Measurements from ENCODE around the gene NEK9.

NEK9 gene

DNA sequence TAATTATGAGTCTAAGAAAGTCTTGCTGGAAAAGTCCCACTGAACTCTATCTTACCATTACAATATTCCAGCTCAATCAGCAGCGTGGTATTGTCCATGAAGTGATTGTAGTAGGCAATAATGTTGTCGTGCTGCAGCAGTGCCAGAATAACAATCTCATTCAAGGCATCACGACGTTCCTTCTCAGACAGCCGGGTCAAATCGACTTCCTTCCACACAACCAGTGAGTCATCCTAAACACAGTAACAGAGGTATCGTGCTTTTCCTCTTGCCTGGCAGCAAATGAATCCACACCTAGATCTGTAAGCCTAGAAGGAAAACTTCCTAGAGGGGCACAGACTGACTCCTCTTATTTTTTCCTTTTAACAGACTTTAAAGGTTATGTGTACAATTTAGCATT is 2.9 kb downstream of the NEK9 start:
- H3K36me3 ChIP-seq (ENCODE audit: control insufficient read depth, insufficient read depth, low read length): no peaks in the 10 kb centered on the region
- H3K9ac ChIP-seq (ENCODE audit: low read length): no peak overlapping the region
- H3K4me3 ChIP-seq (ENCODE audit: low read length): no peak overlapping the region
- no peak overlapping the region for H3K27ac ChIP-seq (ENCODE audit: low read depth, low read length)
- peaks cover 14% of the 10 kb centered on the region for H3K4me1 ChIP-seq (ENCODE audit: control insufficient read depth, insufficient read depth, low read length)
- no peaks in the 10 kb centered on the region for H3K27me3 ChIP-seq (ENCODE audit: control insufficient read depth, insufficient read depth, low read length)

GRCh38 chr14:75121552-75121951 is 5.3 kb downstream of the NEK9 start:
- Histone ChIP-seq H3K4me3 (ENCODE audit: low read length) (no peak overlapping the region), H3K27me3 (ENCODE audit: control insufficient read depth, insufficient read depth, low read length) (no peaks in the 10 kb centered on the region), H3K9ac (ENCODE audit: low read length) (no peak overlapping the region), H3K27ac (ENCODE audit: low read depth, low read length) (no peak overlapping the region), H3K36me3 (ENCODE audit: control insufficient read depth, insufficient read depth, low read length) (peaks cover 7% of the 10 kb centered on the region), H3K4me1 (ENCODE audit: control insufficient read depth, insufficient read depth, low read length) (peaks cover 8% of the 10 kb centered on the region)

GRCh38 chr14:75120541-75121291 is 6.1 kb downstream of the NEK9 start:
- Histone ChIP-seq H3K36me3 (ENCODE audit: control insufficient read depth, insufficient read depth, low read length) (peaks cover 12% of the 10 kb centered on the region), H3K9ac (ENCODE audit: low read length) (no peak overlapping the region), H3K27ac (ENCODE audit: low read depth, low read length) (no peak overlapping the region), H3K4me3 (ENCODE audit: low read length) (no peak overlapping the region), H3K4me1 (ENCODE audit: control insufficient read depth, insufficient read depth, low read length) (peaks cover 3% of the 10 kb centered on the region), H3K27me3 (ENCODE audit: control insufficient read depth, insufficient read depth, low read length) (no peaks in the 10 kb centered on the region)

GRCh38 chr14:75119056-75119455 is 7.8 kb downstream of the NEK9 start:
- Histone ChIP-seq H3K9ac (ENCODE audit: low read length) (no peak overlapping the region), H3K4me3 (ENCODE audit: low read length) (no peak overlapping the region), H3K27ac (ENCODE audit: low read depth, low read length) (no peak overlapping the region), H3K36me3 (ENCODE audit: control insufficient read depth, insufficient read depth, low read length) (peaks cover 14% of the 10 kb centered on the region), H3K27me3 (ENCODE audit: control insufficient read depth, insufficient read depth, low read length) (no peaks in the 10 kb centered on the region), H3K4me1 (ENCODE audit: control insufficient read depth, insufficient read depth, low read length) (no peaks in the 10 kb centered on the region)

DNA sequence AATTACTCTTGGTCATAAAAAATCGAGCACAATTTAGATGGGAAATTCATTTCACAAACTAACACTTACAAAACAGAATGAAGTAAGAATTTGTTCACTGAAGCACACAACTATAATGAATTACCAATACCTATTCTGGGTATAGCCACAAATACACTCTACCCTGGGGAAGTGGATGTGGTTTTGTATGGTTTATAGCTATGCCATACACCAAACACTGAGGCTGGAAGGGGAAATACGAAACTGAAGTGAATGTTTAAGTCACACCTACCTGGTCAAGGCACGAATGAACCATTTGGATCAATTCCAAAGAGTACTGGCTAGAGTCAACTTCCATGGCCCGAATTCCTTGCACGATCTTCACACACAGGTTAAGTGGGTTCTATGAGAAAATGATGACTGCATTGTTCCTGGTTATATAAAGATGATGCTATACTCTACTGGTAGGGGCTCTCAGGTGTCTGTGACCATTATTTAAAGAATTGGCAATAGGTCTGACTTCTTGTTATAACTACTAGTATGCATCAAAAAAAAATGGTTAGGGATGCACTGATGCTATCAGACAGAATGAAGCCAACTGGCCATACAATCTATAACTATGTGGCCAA is 12.8 kb downstream of the NEK9 start:
- H3K27me3 ChIP-seq (ENCODE audit: control insufficient read depth, insufficient read depth, low read length): no peaks in the 10 kb centered on the region
- H3K27ac ChIP-seq (ENCODE audit: low read depth, low read length): no peak overlapping the region
- H3K4me3 ChIP-seq (ENCODE audit: low read length): no peak overlapping the region
- no peaks in the 10 kb centered on the region for H3K4me1 ChIP-seq (ENCODE audit: control insufficient read depth, insufficient read depth, low read length)
- no peak overlapping the region for H3K9ac ChIP-seq (ENCODE audit: low read length)
- H3K36me3 ChIP-seq (ENCODE audit: control insufficient read depth, insufficient read depth, low read length): peaks cover 37% of the 10 kb centered on the region

- no peak overlapping the region for H3K4me3 ChIP-seq (ENCODE audit: low read length)
- peaks cover 38% of the 10 kb centered on the region for H3K36me3 ChIP-seq (ENCODE audit: control insufficient read depth, insufficient read depth, low read length)
- H3K27me3 ChIP-seq (ENCODE audit: control insufficient read depth, insufficient read depth, low read length): no peaks in the 10 kb centered on the region
- H3K4me1 ChIP-seq (ENCODE audit: control insufficient read depth, insufficient read depth, low read length): no peaks in the 10 kb centered on the region
- no peak overlapping the region for H3K9ac ChIP-seq (ENCODE audit: low read length)
- no peak overlapping the region for H3K27ac ChIP-seq (ENCODE audit: low read depth, low read length)
Measured at GRCh38 chr14:75109877-75110276, 17.0 kb downstream of the NEK9 start.

- H3K36me3 ChIP-seq (ENCODE audit: control insufficient read depth, insufficient read depth, low read length): peaks cover 29% of the 10 kb centered on the region
- no peak overlapping the region for H3K4me3 ChIP-seq (ENCODE audit: low read length)
- no peaks in the 10 kb centered on the region for H3K4me1 ChIP-seq (ENCODE audit: control insufficient read depth, insufficient read depth, low read length)
- no peak overlapping the region for H3K27ac ChIP-seq (ENCODE audit: low read depth, low read length)
- no peak overlapping the region for H3K9ac ChIP-seq (ENCODE audit: low read length)
- H3K27me3 ChIP-seq (ENCODE audit: control insufficient read depth, insufficient read depth, low read length): no peaks in the 10 kb centered on the region
Measured at GRCh38 chr14:75107186-75107585, 19.7 kb downstream of the NEK9 start.

GRCh38 chr14:75101491-75101890 is 25.4 kb downstream of the NEK9 start:
- Histone ChIP-seq H3K9ac (ENCODE audit: low read length) (no peak overlapping the region), H3K36me3 (ENCODE audit: control insufficient read depth, insufficient read depth, low read length) (peaks cover 24% of the 10 kb centered on the region)

GRCh38 chr14:75098682-75099081 is 28.2 kb downstream of the NEK9 start:
- Histone ChIP-seq H3K9ac (ENCODE audit: low read length) (no peak overlapping the region), H3K4me1 (ENCODE audit: control insufficient read depth, insufficient read depth, low read length) (no peaks in the 10 kb centered on the region), H3K36me3 (ENCODE audit: control insufficient read depth, insufficient read depth, low read length) (peaks cover 30% of the 10 kb centered on the region), H3K27ac (ENCODE audit: low read depth, low read length) (no peak overlapping the region), H3K4me3 (ENCODE audit: low read length) (no peak overlapping the region), H3K27me3 (ENCODE audit: control insufficient read depth, insufficient read depth, low read length) (no peaks in the 10 kb centered on the region)

More at GRCh38 chr14:75101491-75101890, 25.4 kb downstream of the NEK9 start:
- no peaks in the 10 kb centered on the region for H3K27me3 ChIP-seq (ENCODE audit: control insufficient read depth, insufficient read depth, low read length)
- H3K4me1 ChIP-seq (ENCODE audit: control insufficient read depth, insufficient read depth, low read length): no peaks in the 10 kb centered on the region
- no peak overlapping the region for H3K27ac ChIP-seq (ENCODE audit: low read depth, low read length)
- no peak overlapping the region for H3K4me3 ChIP-seq (ENCODE audit: low read length)

- no peaks in the 10 kb centered on the region for H3K27me3 ChIP-seq (ENCODE audit: control insufficient read depth, insufficient read depth, low read length)
- no peak overlapping the region for H3K9ac ChIP-seq (ENCODE audit: low read length)
- H3K36me3 ChIP-seq (ENCODE audit: control insufficient read depth, insufficient read depth, low read length): peaks cover 30% of the 10 kb centered on the region
- no peak overlapping the region for H3K27ac ChIP-seq (ENCODE audit: low read depth, low read length)
- H3K4me3 ChIP-seq (ENCODE audit: low read length): no peak overlapping the region
- H3K4me1 ChIP-seq (ENCODE audit: control insufficient read depth, insufficient read depth, low read length): no peaks in the 10 kb centered on the region
Measured at GRCh38 chr14:75098212-75098611, 28.6 kb downstream of the NEK9 start.

DNA sequence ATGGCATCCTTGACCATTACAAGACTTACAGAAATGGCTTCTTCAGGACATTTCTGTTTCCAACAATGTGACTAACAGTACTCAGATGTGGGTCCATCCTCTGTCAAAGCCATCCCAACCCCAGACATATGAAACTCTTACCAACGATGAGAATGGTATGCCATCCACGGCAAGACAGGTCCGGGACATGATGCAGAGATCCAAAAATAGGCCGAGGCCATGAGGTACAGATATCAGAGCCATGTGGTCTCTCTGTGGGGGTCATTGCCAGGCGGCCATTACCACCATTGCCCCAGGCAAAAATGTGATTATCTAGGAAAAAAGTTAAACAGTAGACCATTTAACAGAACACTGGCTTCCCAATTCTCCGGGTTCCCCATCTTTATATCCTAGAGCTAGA is 29.9 kb downstream of the NEK9 start:
- Histone ChIP-seq H3K27ac (ENCODE audit: low read depth, low read length) (no peak overlapping the region), H3K4me3 (ENCODE audit: low read length) (no peak overlapping the region), H3K9ac (ENCODE audit: low read length) (no peak overlapping the region), H3K27me3 (ENCODE audit: control insufficient read depth, insufficient read depth, low read length) (no peaks in the 10 kb centered on the region), H3K4me1 (ENCODE audit: control insufficient read depth, insufficient read depth, low read length) (no peaks in the 10 kb centered on the region), H3K36me3 (ENCODE audit: control insufficient read depth, insufficient read depth, low read length) (peaks cover 30% of the 10 kb centered on the region)

GRCh38 chr14:75095690-75096089 is 31.2 kb downstream of the NEK9 start:
- Histone ChIP-seq H3K36me3 (ENCODE audit: control insufficient read depth, insufficient read depth, low read length) (peaks cover 30% of the 10 kb centered on the region), H3K27ac (ENCODE audit: low read depth, low read length) (no peak overlapping the region), H3K4me1 (ENCODE audit: control insufficient read depth, insufficient read depth, low read length) (no peaks in the 10 kb centered on the region), H3K9ac (ENCODE audit: low read length) (no peak overlapping the region), H3K4me3 (ENCODE audit: low read length) (no peak overlapping the region), H3K27me3 (ENCODE audit: control insufficient read depth, insufficient read depth, low read length) (no peaks in the 10 kb centered on the region)

- Histone ChIP-seq H3K4me1 (ENCODE audit: control insufficient read depth, insufficient read depth, low read length) (no peaks in the 10 kb centered on the region), H3K4me3 (ENCODE audit: low read length) (no peak overlapping the region)
Measured at GRCh38 chr14:75094896-75095295, 32.0 kb downstream of the NEK9 start.

More at GRCh38 chr14:75094896-75095295, 32.0 kb downstream of the NEK9 start:
- peaks cover 33% of the 10 kb centered on the region for H3K36me3 ChIP-seq (ENCODE audit: control insufficient read depth, insufficient read depth, low read length)
- H3K9ac ChIP-seq (ENCODE audit: low read length): no peak overlapping the region
- H3K27me3 ChIP-seq (ENCODE audit: control insufficient read depth, insufficient read depth, low read length): no peaks in the 10 kb centered on the region
- H3K27ac ChIP-seq (ENCODE audit: low read depth, low read length): no peak overlapping the region
